HG02642 (cell line): ENCODE data around the gene HSD17B2.
"Not testable (repeated sequence)": the region's sequence is repeated elsewhere in the genome, so short reads cannot be mapped to it uniquely, and the experiment has no call there.

Experiments used
- ATAC-seq: cut with Tn5 transposase; IDR thresholded peaks from one replicate; pipeline ENCODE4 v1.9.1; 2021; ENCODE audit warnings: mild to moderate bottlenecking; ENCODE audit not compliant: unreplicated experiment, poor library complexity

HSD17B2 gene

DNA sequence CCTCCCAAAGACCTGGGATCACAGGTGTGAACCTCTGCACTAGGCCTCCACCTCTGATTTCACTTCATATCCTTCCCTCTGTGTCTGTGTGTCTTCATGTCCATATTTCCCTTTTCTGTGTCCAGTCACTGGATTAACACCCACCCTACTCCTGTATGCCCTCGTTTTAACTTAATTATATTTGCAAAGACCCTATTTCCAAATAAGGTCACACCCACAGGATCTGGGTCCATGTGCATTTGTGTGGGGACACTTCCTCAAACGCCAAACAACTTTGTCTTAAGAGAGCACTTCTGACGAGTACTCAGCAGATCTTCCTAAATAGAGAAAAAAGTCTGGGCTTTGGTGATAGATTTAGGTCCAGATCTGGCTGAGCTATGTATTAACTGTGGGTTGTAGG is 78.7 kb downstream of the HSD17B2 start:
- no peak for ATAC-seq

DNA sequence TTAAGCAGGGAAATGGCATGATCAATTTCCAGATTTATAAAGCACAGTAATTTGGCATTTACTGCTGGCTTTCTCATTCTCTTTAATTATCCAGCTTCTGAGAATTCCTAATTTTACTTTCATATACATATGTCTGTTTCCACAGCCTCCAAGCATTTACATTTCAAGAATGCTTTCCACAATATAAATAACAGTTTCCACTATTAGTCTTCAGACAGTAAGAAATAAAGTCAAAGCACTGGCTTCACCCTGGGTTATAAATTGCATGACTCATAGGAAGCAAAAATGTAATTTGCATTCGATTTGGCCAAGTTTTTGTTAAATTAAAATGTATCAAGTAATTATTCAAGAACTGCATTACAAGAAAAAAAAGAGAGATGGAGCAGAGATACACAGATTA is 81.5 kb downstream of the HSD17B2 start:
- no peak for ATAC-seq

DNA sequence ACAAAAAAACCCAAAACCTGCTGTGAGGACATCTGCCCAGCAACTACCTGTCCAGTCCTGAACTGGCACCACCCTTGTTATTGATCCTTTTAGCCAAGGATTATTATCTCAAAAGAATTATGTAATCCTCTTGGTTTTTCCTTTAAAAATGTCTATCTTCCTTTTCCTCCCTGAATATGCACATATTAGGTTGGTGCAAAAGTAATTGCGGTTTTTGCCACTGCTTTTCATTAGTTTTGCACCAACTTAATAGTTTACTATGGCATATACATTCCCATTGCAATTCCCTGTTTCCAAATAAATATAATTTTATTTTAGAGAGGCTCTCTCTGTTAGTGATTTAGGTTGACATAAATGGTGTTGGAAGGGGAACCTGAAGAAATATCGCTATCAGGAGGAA is 83.7 kb downstream of the HSD17B2 start:
- no peak for ATAC-seq

DNA sequence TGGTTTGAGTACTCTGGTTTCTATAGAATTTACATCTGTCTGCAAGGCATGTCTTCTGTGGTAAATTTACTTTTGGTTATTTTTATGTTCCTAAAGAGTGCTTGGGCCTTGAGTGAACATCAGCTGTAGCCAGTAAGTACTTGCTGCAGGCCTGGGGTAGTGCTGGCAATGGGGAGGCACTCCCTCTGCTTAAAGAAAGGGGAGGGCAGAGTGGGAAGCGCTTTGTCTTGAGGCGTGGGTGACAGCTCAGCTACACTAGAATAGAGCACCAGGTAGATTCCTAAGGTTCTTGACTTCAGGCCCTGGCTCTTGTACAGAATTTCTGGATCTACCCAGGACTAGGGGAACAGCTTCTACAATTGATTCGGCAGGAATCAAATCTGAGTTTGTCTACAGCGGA is 84.4 kb downstream of the HSD17B2 start:
- no peak for ATAC-seq

DNA sequence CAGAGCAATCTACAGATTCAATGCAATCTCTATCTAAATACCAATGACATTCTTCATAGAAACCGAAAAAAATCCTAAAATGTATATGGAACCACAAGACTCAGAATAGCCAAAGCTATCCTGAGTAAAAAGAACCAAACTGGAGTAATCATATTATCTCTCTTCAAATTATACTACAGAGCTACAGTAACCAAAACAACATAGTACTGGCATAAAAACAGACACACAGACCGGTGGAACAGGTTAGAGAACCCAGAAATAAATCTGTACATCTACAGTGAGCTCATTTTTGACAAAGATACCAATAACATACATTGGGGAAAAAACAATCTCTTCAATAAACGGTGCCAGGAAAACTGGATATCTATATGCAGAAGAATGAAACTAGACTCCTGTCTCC is 89.6 kb downstream of the HSD17B2 start:
- ATAC-seq: no peak

DNA sequence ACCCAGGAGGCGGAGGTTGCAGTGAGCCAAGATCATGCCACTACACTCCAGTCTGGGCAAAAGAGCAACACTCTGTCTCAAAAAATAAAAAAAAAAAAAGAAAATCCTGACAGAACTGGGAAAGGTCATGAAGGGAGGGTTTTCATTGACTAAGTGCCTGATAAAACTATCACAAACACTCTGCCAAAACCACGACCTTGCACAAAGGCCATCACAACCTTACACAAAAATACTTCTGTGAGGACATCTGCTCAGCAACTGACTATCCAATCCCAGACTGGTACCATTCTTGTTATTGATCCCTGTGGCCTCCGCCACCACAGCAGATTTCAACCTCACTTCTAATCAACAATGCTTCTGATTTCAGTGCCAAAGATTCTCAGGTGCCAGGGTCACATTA is 94.8 kb downstream of the HSD17B2 start:
- ATAC-seq: no peak

DNA sequence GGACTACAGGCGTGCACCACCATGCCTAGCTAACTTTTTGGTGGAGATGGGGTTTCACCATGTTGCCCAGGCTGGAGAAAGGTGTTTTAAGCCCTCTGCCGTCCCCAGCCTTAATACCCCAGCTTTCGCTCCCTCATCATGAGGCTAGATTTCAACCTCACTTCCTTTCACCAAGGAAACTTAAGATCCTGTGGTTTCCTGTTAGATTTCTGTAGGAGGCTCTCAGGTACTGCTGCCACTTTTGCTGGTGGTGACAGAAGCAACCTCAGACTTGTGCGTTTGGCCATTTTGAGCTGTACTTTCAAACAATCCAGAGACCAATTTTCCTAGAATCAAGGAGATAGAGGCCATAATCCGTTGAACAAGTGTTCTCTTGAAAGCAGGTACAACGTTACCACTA is 98.7 kb downstream of the HSD17B2 start:
- no peak for ATAC-seq

DNA sequence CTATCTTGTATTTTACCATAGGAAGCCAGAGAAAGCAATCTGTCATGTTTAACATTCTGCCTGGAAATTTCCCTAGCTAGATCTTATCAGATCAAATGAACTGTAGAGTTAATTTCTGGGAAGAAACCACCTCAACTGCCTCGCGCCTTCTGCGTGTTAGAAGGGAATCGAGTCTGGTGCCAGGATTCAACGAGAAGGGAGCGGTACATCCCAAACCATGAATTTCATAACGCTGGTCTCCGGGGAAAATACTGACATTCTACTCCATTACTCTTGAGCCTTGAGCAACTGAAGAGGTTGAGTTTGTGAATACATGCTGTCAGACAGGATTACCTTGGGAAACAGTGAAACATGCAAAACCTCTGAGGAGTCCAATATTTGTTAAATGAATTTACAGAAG is 99.8 kb downstream of the HSD17B2 start:
- ATAC-seq: no peak

DNA sequence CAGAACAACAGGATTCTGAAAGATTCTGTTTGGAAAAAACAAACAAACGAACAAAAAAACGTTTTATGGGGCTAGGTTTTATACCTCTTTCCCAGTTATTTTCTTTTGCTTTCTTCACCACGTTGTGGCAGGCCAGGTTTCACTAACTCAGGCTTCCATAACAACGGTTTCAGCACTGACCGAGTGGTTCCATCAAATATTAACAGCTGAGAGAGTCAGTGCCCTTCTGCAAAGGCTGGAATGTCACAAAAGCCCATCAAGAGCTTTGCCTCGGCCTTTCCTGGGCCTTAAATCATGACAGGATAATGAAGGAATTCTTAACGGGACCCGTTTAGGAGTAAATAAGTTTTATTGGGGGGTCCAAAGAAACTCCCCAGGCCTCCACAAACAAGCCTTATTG is 100.8 kb downstream of the HSD17B2 start:
- ATAC-seq: no peak

DNA sequence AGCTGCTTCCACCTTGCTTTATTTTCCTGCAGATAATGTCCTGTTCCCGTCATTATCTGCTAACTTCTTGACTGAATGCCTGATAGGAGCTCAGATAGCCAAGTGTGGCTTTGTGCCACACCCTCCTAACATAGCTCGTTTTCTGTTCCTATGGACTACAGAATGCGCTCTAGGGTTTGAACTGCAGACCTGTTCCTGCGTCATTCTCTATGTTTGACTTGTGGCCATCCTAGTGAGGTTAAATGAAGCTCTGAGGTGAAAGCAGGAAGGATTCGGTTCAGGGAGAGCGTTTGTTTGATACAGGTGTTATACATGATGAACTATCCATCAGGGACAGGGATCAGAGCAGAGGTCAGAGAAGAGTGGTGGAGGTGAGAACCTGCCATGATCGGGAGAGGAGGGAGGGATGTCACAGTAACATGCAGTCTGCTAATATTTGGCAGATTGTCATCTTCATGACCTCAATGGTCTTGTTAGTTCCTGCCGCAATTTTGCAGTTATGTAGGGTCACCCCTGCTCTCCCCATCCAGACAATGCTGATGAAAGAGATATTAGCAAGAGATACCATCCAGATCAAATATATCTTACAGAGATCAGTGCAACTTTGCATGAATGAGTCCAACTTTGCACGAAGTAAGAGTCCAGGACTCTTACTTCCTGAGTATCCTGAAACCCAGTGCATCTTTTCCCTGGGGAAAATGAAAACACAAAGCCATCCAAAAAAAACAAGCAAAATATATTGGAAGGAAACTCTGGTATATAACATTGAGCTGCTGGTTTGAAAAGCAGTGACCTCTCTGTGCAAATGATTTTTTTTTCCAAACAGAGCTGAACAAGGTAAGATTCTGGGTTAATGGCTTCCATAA is 102.1 kb downstream of the HSD17B2 start:
- ATAC-seq: no peak

DNA sequence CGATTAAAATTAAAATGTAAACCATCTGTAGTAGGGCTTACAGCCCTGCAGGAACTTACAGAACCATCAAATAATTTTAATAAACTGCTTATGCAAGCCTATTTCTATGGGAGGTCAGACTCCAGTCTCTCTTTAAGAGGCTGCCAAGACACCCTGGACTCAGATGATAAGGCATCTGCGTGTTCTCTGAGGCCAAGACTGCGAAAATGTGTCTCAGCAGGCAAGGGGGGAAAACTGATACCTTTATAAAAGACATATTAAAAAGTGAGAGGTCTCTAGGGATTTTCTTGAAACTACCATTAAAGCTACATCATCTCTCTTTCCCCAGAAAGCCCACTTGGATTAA is 102.7 kb downstream of the HSD17B2 start:
- no peak for ATAC-seq

DNA sequence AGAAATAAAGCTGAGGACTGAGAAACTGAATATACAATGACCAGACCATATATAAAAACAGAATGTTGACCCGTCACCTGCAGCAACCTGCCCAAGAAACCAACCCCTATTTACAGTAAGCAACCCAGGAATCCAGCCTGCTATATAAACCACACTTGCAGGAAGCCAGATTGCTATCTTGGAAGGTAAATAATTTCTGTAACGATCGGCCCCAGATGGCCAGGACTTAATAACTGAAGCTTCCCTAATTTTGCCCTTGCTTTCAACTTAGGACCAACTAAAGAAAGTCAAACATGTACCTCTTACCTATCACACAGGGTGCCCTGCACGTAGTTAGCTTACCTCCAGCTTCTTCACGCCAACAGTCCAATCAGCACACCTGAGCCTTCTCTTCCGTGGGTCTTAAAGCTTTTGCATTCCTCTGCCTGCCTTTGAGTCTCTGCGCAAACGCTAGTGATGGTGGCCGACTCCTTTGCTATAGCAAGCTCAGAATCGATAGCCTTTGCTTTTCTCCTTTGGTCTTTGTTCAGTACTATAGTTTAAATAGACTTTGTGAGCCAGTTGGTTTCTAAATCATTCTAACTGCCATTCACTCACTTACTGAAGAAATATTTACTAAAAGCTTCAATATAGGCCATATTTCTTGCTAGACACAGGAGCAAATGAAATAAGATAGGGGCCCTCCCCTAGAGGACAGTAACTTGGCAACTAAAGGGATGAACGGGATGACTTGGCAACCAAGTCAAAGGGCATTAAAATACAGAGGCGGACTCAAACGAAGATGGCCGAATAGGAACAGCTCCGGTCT is 103.6 kb downstream of the HSD17B2 start:
- no peak for ATAC-seq

DNA sequence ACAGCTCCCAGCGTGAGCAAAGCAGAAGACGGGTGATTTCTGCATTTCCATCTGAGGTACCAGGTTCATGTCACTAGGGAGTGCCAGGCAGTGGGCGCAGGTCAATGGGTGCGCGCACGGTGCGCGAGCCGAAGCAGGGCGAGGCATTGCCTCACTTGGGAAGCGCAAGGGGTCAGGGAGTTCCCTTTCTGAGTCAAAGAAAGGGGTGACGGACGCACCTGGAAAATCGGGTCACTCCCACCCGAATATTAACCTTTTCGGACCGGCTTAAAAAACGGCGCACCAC is 104.2 kb downstream of the HSD17B2 start:
- not testable (repeated sequence) for ATAC-seq

DNA sequence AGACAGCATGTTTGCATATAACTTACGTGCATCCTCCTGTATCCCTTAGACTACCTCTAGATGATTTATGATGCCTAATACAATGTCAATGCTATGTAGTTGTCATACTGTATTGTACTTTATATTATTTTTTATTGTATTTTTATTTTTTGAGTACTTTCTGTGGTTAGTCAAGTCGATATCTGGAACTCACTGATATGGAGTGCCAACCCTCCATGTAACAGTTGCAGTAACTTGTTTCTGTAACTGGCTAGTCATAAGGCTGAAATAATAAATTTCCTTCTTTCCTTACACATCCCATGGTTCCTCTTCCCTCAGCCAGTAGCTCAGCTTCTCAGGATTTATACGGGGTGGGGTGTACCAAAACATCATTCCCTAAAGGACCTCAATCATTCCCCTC is 111.5 kb downstream of the HSD17B2 start:
- no peak for ATAC-seq

DNA sequence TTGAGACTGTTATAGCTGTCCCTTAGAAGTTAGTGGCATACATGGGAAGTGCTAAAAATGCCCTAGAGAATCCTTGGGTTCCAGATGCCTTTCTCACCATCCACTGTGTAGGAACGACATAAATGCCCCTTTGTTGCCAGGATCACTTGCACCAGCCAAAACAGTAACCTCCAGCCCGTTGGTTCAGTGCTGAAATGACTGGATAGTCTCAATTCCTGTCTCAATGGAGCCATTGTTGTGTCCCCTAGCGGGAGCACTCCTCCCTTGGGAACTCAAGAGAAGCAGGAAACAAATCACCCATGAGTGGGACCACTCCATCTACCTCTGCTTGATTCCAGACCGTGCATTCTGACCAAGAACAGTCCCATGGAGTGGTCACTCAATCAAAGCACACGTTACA is 111.9 kb downstream of the HSD17B2 start:
- ATAC-seq: no peak

DNA sequence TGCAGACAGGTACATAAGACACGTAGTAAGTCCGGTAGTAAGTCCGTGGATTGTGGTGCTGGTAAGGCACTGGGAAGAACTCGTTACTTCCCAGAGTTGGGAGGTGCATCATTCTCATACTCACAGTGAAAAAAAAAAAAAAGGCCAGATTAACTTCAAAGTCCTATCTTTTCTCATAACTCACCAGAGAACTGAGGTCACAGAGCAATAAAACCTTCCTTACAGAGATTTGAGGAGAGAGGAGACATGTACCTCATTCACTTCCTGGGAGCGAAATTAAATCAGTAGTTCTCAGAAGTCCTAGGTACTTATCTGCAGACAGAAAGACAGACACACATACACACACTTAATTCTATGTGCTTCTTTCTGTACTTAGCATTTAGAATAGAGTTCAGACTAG is 112.5 kb downstream of the HSD17B2 start:
- ATAC-seq: no peak
